Hypothalamus (tissue), 51 donors: ENCODE measurements around the gene MICAL2.
"Not testable (repeated sequence)": the region's sequence is repeated elsewhere in the genome, so short reads cannot be mapped to it uniquely, and the experiment has no call there.

Experiments used
- DNase-seq, 51 donors: peaks; one replicate each; lab custom pipeline; 2025; lab: John Stamatoyannopoulos, UW

The MICAL2 gene

GRCh38 chr11:12130180-12130980, 20.0 kb downstream of the MICAL2 start:
- no peak for DNase-seq

GRCh38 chr11:12131943-12132789, 21.8 kb downstream of the MICAL2 start:
- no peak for DNase-seq

GRCh38 chr11:12132790-12133145, 22.4 kb downstream of the MICAL2 start:
- no peak for DNase-seq

- DNase-seq, result no peak
Observed at GRCh38 chr11:12133547-12134235, 23.3 kb downstream of the MICAL2 start.

GRCh38 chr11:12134236-12134585, 23.8 kb downstream of the MICAL2 start:
- DNase-seq, result no peak

GRCh38 chr11:12135185-12135584, 24.8 kb downstream of the MICAL2 start:
- no peak for DNase-seq

GRCh38 chr11:12137005-12137690, 26.8 kb downstream of the MICAL2 start:
- peak in 1 of 51 donors; percentile 31 for DNase-seq

GRCh38 chr11:12137938-12138731, 27.7 kb downstream of the MICAL2 start:
- peak in 2 of 51 donors; percentile 28 to 67 for DNase-seq

GRCh38 chr11:12139144-12139881, 28.9 kb downstream of the MICAL2 start:
- DNase-seq, result peak in 3 of 51 donors; percentile 26 to 54 (median 46)

- DNase-seq, result no peak
Observed at GRCh38 chr11:12140186-12140793, 29.9 kb downstream of the MICAL2 start.

- DNase-seq, result no peak
Observed at GRCh38 chr11:12141283-12141682, 30.9 kb downstream of the MICAL2 start.

- no peak for DNase-seq
Observed at GRCh38 chr11:12142176-12142575, 31.8 kb downstream of the MICAL2 start.

GRCh38 chr11:12142909-12143308, 32.5 kb downstream of the MICAL2 start:
- no peak for DNase-seq

- no peak for DNase-seq
Observed at GRCh38 chr11:12143461-12144258, 33.3 kb downstream of the MICAL2 start.

- no peak for DNase-seq
Observed at GRCh38 chr11:12144330-12145174, 34.2 kb downstream of the MICAL2 start.

- DNase-seq, result not testable (repeated sequence)
Observed at GRCh38 chr11:12146678-12147077, 36.3 kb downstream of the MICAL2 start.

- DNase-seq, result no peak
Observed at GRCh38 chr11:12147827-12148226, 37.4 kb downstream of the MICAL2 start.
